HG03045 (cell line): ENCODE data around the gene ENTREP3.
"Not testable (repeated sequence)": the region's sequence is repeated elsewhere in the genome, so short reads cannot be mapped to it uniquely, and the experiment has no call there.

Experiments
- ATAC-seq: cut with Tn5 transposase; IDR thresholded peaks from one replicate; pipeline ENCODE4 v1.9.1; 2021; ENCODE audit warnings: mild to moderate bottlenecking, moderate library complexity; ENCODE audit not compliant: unreplicated experiment

ENTREP3 gene

GRCh38 chr1:155255243-155256007, at the start of gene ENTREP3:
TSS of gene ENTREP3 (minus strand) at chr1:155255483. CDS start at chr1:155254877, 606 bp downstream.
- peak; percentile 45 for ATAC-seq

GRCh38 chr1:155304558-155305063, 49.3 kb upstream of the ENTREP3 start:
- ATAC-seq: no peak

GRCh38 chr1:155301342-155301841, 46.1 kb upstream of the ENTREP3 start, which contains the start of gene PKLR:
TSS of gene PKLR (minus strand) at chr1:155301438. CDS start at chr1:155301395, 43 bp downstream.
- no peak for ATAC-seq

GRCh38 chr1:155300553-155301329, 45.5 kb upstream of the ENTREP3 start:
- no peak for ATAC-seq

- no peak for ATAC-seq
Observed at GRCh38 chr1:155300024-155300423, 44.7 kb upstream of the ENTREP3 start.

- ATAC-seq: no peak
Observed at GRCh38 chr1:155297384-155297783, 42.1 kb upstream of the ENTREP3 start.

- ATAC-seq: no peak
Observed at GRCh38 chr1:155296661-155297060, 41.4 kb upstream of the ENTREP3 start.

- no peak for ATAC-seq
Observed at GRCh38 chr1:155295942-155296267, 40.6 kb upstream of the ENTREP3 start.

GRCh38 chr1:155295183-155295941, 40.1 kb upstream of the ENTREP3 start:
- ATAC-seq: no peak

GRCh38 chr1:155294520-155295182, 39.4 kb upstream of the ENTREP3 start:
- no peak for ATAC-seq

GRCh38 chr1:155293086-155293749, 37.9 kb upstream of the ENTREP3 start:
- ATAC-seq: no peak

GRCh38 chr1:155291006-155291405, 35.7 kb upstream of the ENTREP3 start:
- not testable (repeated sequence) for ATAC-seq

GRCh38 chr1:155287987-155288543, 32.8 kb upstream of the ENTREP3 start:
- no peak for ATAC-seq

- no peak for ATAC-seq
Observed at GRCh38 chr1:155286544-155286943, 31.3 kb upstream of the ENTREP3 start.

- no peak for ATAC-seq
Observed at GRCh38 chr1:155285631-155286044, 30.4 kb upstream of the ENTREP3 start.

- ATAC-seq: no peak
Observed at GRCh38 chr1:155285063-155285462, 29.8 kb upstream of the ENTREP3 start.

GRCh38 chr1:155284476-155284875, 29.2 kb upstream of the ENTREP3 start:
- no peak for ATAC-seq

- ATAC-seq: no peak
Observed at GRCh38 chr1:155282488-155283091, 27.3 kb upstream of the ENTREP3 start.

- no peak for ATAC-seq
Observed at GRCh38 chr1:155279268-155279667, 24.0 kb upstream of the ENTREP3 start.
